ENCODE results near the gene AGO4.

Gene AGO4

GRCh38 chr1:35807614-35808449 is at the start of gene AGO4:
Gene AGO4 (plus strand): TSS chr1:35808016. CDS start chr1:35808417, 401 bp downstream.
- H3K4me3 ChIP-seq (ENCODE audit: low read depth, low read length) = peak within 1 kb of the TSS; percentile 74
- in situ Hi-C loops (cut with HindIII; ENCODE audit: low sequenced_read_pairs) = no loop called here
- DNase-seq (ENCODE audit: low read depth, low spot score) = peak; percentile 18
- no peak for TF ChIP-seq CTCF (IDR thresholded peaks at IDR 0.05; ENCODE audit: low read depth, low read length)

GRCh38 chr1:35762141-35762540 is 45.7 kb upstream of the AGO4 start:
- TF ChIP-seq CTCF (IDR thresholded peaks at IDR 0.05; ENCODE audit: low read depth, low read length) = no peak
- H3K4me3 ChIP-seq (ENCODE audit: low read depth, low read length) = no peak overlapping the region
- no peak for DNase-seq (ENCODE audit: low read depth, low spot score)
- in situ Hi-C loops (cut with HindIII; ENCODE audit: low sequenced_read_pairs) = no loop called here

- H3K4me3 ChIP-seq (ENCODE audit: low read depth, low read length) = no peak overlapping the region
- DNase-seq (ENCODE audit: low read depth, low spot score) = no peak
- in situ Hi-C loops (cut with HindIII; ENCODE audit: low sequenced_read_pairs) = no loop called here
- TF ChIP-seq CTCF (IDR thresholded peaks at IDR 0.05; ENCODE audit: low read depth, low read length) = no peak
Measured at GRCh38 chr1:35763201-35763600, 44.6 kb upstream of the AGO4 start.

- in situ Hi-C loops (cut with HindIII; ENCODE audit: low sequenced_read_pairs) = no loop called here
- no peak for TF ChIP-seq CTCF (IDR thresholded peaks at IDR 0.05; ENCODE audit: low read depth, low read length)
- no peak overlapping the region for H3K4me3 ChIP-seq (ENCODE audit: low read depth, low read length)
- no peak for DNase-seq (ENCODE audit: low read depth, low spot score)
Measured at GRCh38 chr1:35764283-35764682, 43.5 kb upstream of the AGO4 start.

GRCh38 chr1:35768350-35769187 is 39.2 kb upstream of the AGO4 start:
- DNase-seq (ENCODE audit: low read depth, low spot score) = peak; percentile 12
- peak overlapping the region; percentile 68 for H3K4me3 ChIP-seq (ENCODE audit: low read depth, low read length)
- in situ Hi-C loops (cut with HindIII; ENCODE audit: low sequenced_read_pairs) = no loop called here
- no peak for TF ChIP-seq CTCF (IDR thresholded peaks at IDR 0.05; ENCODE audit: low read depth, low read length)

GRCh38 chr1:35769188-35769758 is 38.5 kb upstream of the AGO4 start:
- peak overlapping the region; percentile 68 for H3K4me3 ChIP-seq (ENCODE audit: low read depth, low read length)
- TF ChIP-seq CTCF (IDR thresholded peaks at IDR 0.05; ENCODE audit: low read depth, low read length) = peak; percentile 5
- in situ Hi-C loops (cut with HindIII; ENCODE audit: low sequenced_read_pairs) = no loop called here
- DNase-seq (ENCODE audit: low read depth, low spot score) = peak; percentile 88
